SJCRH30 (cell line): ENCODE results near the gene WDHD1. TPM values are rescaled to one million over a fixed set of nuclear protein-coding genes. Genes with fewer than 3 reads are reported as not detected.
"Not testable (repeated sequence)": the region's sequence is repeated elsewhere in the genome, so short reads cannot be mapped to it uniquely, and the experiment has no call there.

Source experiments
- DNase-seq, 2 experiments: peaks; one replicate each; pipeline ENCODE4 v3.0.0-alpha.2; 2015 to 2020
- H3K27ac ChIP-seq: fragments of 250-450 bp; sonication (Bioruptor Pico); 2 replicates; pipeline ENCODE4 v1.5.1; 2020; ENCODE audit warnings: mild to moderate bottlenecking, moderate library complexity
- H3K27me3 ChIP-seq: fragments of 250-450 bp; sonication (Bioruptor Pico); 2 replicates; pipeline ENCODE4 v1.5.1; 2020; ENCODE audit warnings: mild to moderate bottlenecking, moderate library complexity
- H3K36me3 ChIP-seq: fragments of 250-450 bp; sonication (Bioruptor Pico); 2 replicates; pipeline ENCODE4 v1.5.1; 2020; ENCODE audit warnings: mild to moderate bottlenecking, moderate library complexity
- H3K4me1 ChIP-seq: fragments of 250-450 bp; sonication (Bioruptor Pico); 2 replicates; pipeline ENCODE4 v1.5.1; 2020; ENCODE audit warnings: mild to moderate bottlenecking, moderate library complexity
- H3K4me3 ChIP-seq: fragments of 250-450 bp; sonication (Bioruptor Pico); 2 replicates; pipeline ENCODE4 v1.5.1; 2020; ENCODE audit warnings: mild to moderate bottlenecking, moderate library complexity
- H3K9me3 ChIP-seq: fragments of 250-450 bp; sonication (Bioruptor Pico); replicated peaks from 2 replicates; pipeline ENCODE4 v1.5.1; 2020; ENCODE audit warnings: mild to moderate bottlenecking, moderate library complexity
- total RNA-seq: library from RNA; depleted of rRNA; stranded (reverse); fragments of >200 nt; shearing (Covaris generic); gene quantifications from 2 replicates; pipeline ENCODE4 v1.2.3, GENCODE V29; 2014

WDHD1 gene
- total RNA-seq, 1 experiment from 2014 or later, result 45.3 TPM

- H3K27ac ChIP-seq, result no peak overlapping the region
- H3K4me3 ChIP-seq, result no peak overlapping the region
- H3K36me3 ChIP-seq, result peaks cover 34% of the 10 kb centered on the region
- no peaks in the 10 kb centered on the region for H3K27me3 ChIP-seq
- H3K4me1 ChIP-seq, result no peaks in the 10 kb centered on the region
- DNase-seq, result no peak
- no peaks in the 10 kb centered on the region for H3K9me3 ChIP-seq
These were observed 79.7 kb downstream of the WDHD1 start for GRCh38 chr14:54947230-54947629.

GRCh38 chr14:54946500-54946899 lies 80.4 kb downstream of the WDHD1 start:
- no peaks in the 10 kb centered on the region for H3K4me1 ChIP-seq
- H3K4me3 ChIP-seq, result no peak overlapping the region
- H3K36me3 ChIP-seq, result peaks cover 34% of the 10 kb centered on the region
- no peaks in the 10 kb centered on the region for H3K9me3 ChIP-seq
- no peaks in the 10 kb centered on the region for H3K27me3 ChIP-seq
- no peak overlapping the region for H3K27ac ChIP-seq
- no peak for DNase-seq

GRCh38 chr14:54944737-54945391 lies 82.0 kb downstream of the WDHD1 start:
- Histone ChIP-seq H3K4me1 (no peaks in the 10 kb centered on the region), H3K4me3 (no peak overlapping the region), H3K27me3 (no peaks in the 10 kb centered on the region), H3K9me3 (no peaks in the 10 kb centered on the region), H3K36me3 (peaks cover 39% of the 10 kb centered on the region), H3K27ac (no peak overlapping the region)
- DNase-seq, result no peak

- no peak overlapping the region for H3K4me3 ChIP-seq
- no peaks in the 10 kb centered on the region for H3K4me1 ChIP-seq
- peaks cover 45% of the 10 kb centered on the region for H3K36me3 ChIP-seq
- H3K9me3 ChIP-seq, result no peaks in the 10 kb centered on the region
- DNase-seq, result no peak
- no peak overlapping the region for H3K27ac ChIP-seq
- H3K27me3 ChIP-seq, result no peaks in the 10 kb centered on the region
These were observed 84.0 kb downstream of the WDHD1 start for GRCh38 chr14:54942913-54943312.

- H3K36me3 ChIP-seq, result peaks cover 19% of the 10 kb centered on the region
- DNase-seq, result no peak
These were observed 90.1 kb downstream of the WDHD1 start for GRCh38 chr14:54936816-54937215.

GRCh38 chr14:54935958-54936357 lies 90.9 kb downstream of the WDHD1 start:
- DNase-seq, result no peak
- H3K4me3 ChIP-seq, result no peak overlapping the region

More at GRCh38 chr14:54936816-54937215, 90.1 kb downstream of the WDHD1 start:
- Histone ChIP-seq H3K27me3 (no peaks in the 10 kb centered on the region), H3K9me3 (no peaks in the 10 kb centered on the region), H3K4me3 (no peak overlapping the region), H3K27ac (no peak overlapping the region), H3K4me1 (no peaks in the 10 kb centered on the region)

GRCh38 chr14:54935100-54935499 lies 91.8 kb downstream of the WDHD1 start:
- H3K27ac ChIP-seq, result no peak overlapping the region
- DNase-seq, result no peak
- no peaks in the 10 kb centered on the region for H3K9me3 ChIP-seq
- H3K27me3 ChIP-seq, result no peaks in the 10 kb centered on the region
- peaks cover 16% of the 10 kb centered on the region for H3K36me3 ChIP-seq
- H3K4me3 ChIP-seq, result no peak overlapping the region
- H3K4me1 ChIP-seq, result no peaks in the 10 kb centered on the region

More at GRCh38 chr14:54935958-54936357, 90.9 kb downstream of the WDHD1 start:
- H3K27ac ChIP-seq, result no peak overlapping the region
- no peaks in the 10 kb centered on the region for H3K4me1 ChIP-seq
- peaks cover 19% of the 10 kb centered on the region for H3K36me3 ChIP-seq
- no peaks in the 10 kb centered on the region for H3K27me3 ChIP-seq
- no peaks in the 10 kb centered on the region for H3K9me3 ChIP-seq

GRCh38 chr14:54933006-54933405 lies 93.9 kb downstream of the WDHD1 start:
- H3K36me3 ChIP-seq, result peaks cover 1% of the 10 kb centered on the region; the same call in 1 of the 2 replicates
- no peaks in the 10 kb centered on the region for H3K9me3 ChIP-seq
- H3K4me3 ChIP-seq, result no peak overlapping the region
- no peaks in the 10 kb centered on the region for H3K27me3 ChIP-seq
- no peak for DNase-seq
- no peaks in the 10 kb centered on the region for H3K4me1 ChIP-seq
- H3K27ac ChIP-seq, result no peak overlapping the region

- Histone ChIP-seq H3K4me1 (no peaks in the 10 kb centered on the region), H3K27ac (no peak overlapping the region), H3K9me3 (no peaks in the 10 kb centered on the region), H3K36me3 (no peaks in the 10 kb centered on the region), H3K4me3 (no peak overlapping the region), H3K27me3 (no peaks in the 10 kb centered on the region)
- no peak for DNase-seq
These were observed 95.1 kb downstream of the WDHD1 start for GRCh38 chr14:54931598-54932340.

GRCh38 chr14:54931101-54931500 lies 95.8 kb downstream of the WDHD1 start:
- Histone ChIP-seq H3K36me3 (no peaks in the 10 kb centered on the region), H3K27me3 (no peaks in the 10 kb centered on the region), H3K27ac (no peak overlapping the region), H3K9me3 (no peaks in the 10 kb centered on the region), H3K4me3 (no peak overlapping the region), H3K4me1 (no peaks in the 10 kb centered on the region)
- DNase-seq, result no peak

- no peaks in the 10 kb centered on the region for H3K4me1 ChIP-seq
- H3K9me3 ChIP-seq, result no peaks in the 10 kb centered on the region
- no peaks in the 10 kb centered on the region for H3K27me3 ChIP-seq
- H3K27ac ChIP-seq, result no peak overlapping the region
- H3K4me3 ChIP-seq, result no peak overlapping the region
- H3K36me3 ChIP-seq, result no peaks in the 10 kb centered on the region
- DNase-seq, result no peak
These were observed 97.3 kb downstream of the WDHD1 start for GRCh38 chr14:54929556-54929955.

- Histone ChIP-seq H3K4me1 (no peaks in the 10 kb centered on the region), H3K4me3 (no peak overlapping the region), H3K27ac (no peak overlapping the region), H3K9me3 (no peaks in the 10 kb centered on the region), H3K27me3 (no peaks in the 10 kb centered on the region), H3K36me3 (no peaks in the 10 kb centered on the region)
- DNase-seq, result no peak
These were observed 98.7 kb downstream of the WDHD1 start for GRCh38 chr14:54928216-54928615.

GRCh38 chr14:54927551-54927950 lies 99.3 kb downstream of the WDHD1 start:
- H3K27ac ChIP-seq, result no peak overlapping the region
- no peak overlapping the region for H3K4me3 ChIP-seq
- no peaks in the 10 kb centered on the region for H3K36me3 ChIP-seq
- no peaks in the 10 kb centered on the region for H3K9me3 ChIP-seq
- H3K27me3 ChIP-seq, result no peaks in the 10 kb centered on the region
- no peaks in the 10 kb centered on the region for H3K4me1 ChIP-seq
- no peak for DNase-seq

- not testable (repeated sequence) for H3K36me3 ChIP-seq, H3K9me3 ChIP-seq, H3K27me3 ChIP-seq, H3K4me1 ChIP-seq, H3K4me3 ChIP-seq, DNase-seq, H3K27ac ChIP-seq
These were observed 100.3 kb downstream of the WDHD1 start for GRCh38 chr14:54926570-54926969.

GRCh38 chr14:54922598-54922997 lies 104.3 kb downstream of the WDHD1 start:
- Histone ChIP-seq H3K9me3 (no peaks in the 10 kb centered on the region), H3K4me3 (no peak overlapping the region), H3K36me3 (no peaks in the 10 kb centered on the region), H3K27me3 (no peaks in the 10 kb centered on the region), H3K27ac (no peak overlapping the region), H3K4me1 (no peaks in the 10 kb centered on the region)
- no peak for DNase-seq

GRCh38 chr14:54920052-54920451 lies 106.8 kb downstream of the WDHD1 start:
- no peak overlapping the region for H3K27ac ChIP-seq
- no peaks in the 10 kb centered on the region for H3K36me3 ChIP-seq
- no peaks in the 10 kb centered on the region for H3K9me3 ChIP-seq
- H3K4me1 ChIP-seq, result no peaks in the 10 kb centered on the region
- no peak overlapping the region for H3K4me3 ChIP-seq
- H3K27me3 ChIP-seq, result no peaks in the 10 kb centered on the region
- DNase-seq, result no peak
